Osteocyte (in vitro differentiated cells): ENCODE data around the gene TRPM6. TPM values are rescaled to one million over a fixed set of nuclear protein-coding genes. Genes with fewer than 3 reads are reported as not detected.

Experiments used
- DNase-seq: peaks from one replicate; pipeline ENCODE4 v3.0.0; 2021; ENCODE audit warnings: mixed read lengths; ENCODE audit not compliant: unreplicated experiment; ENCODE audit errors: extremely low spot score
- H3K27ac Mint-ChIP-seq: one replicate; pipeline ENCODE4 v1.8.0; 2021; ENCODE audit warnings: mild to moderate bottlenecking, mixed read lengths; ENCODE audit not compliant: unreplicated experiment
- H3K27me3 Mint-ChIP-seq: one replicate; pipeline ENCODE4 v1.8.0; 2021; ENCODE audit warnings: mixed read lengths; ENCODE audit not compliant: unreplicated experiment
- H3K36me3 Mint-ChIP-seq: one replicate; pipeline ENCODE4 v1.8.0; 2021; ENCODE audit warnings: mixed read lengths; ENCODE audit not compliant: unreplicated experiment
- H3K4me1 Mint-ChIP-seq: one replicate; pipeline ENCODE4 v1.8.0; 2021; ENCODE audit warnings: mixed read lengths; ENCODE audit not compliant: unreplicated experiment
- H3K4me3 Mint-ChIP-seq: one replicate; pipeline ENCODE4 v1.8.0; 2021; ENCODE audit warnings: mild to moderate bottlenecking, moderate library complexity, mixed read lengths; ENCODE audit not compliant: unreplicated experiment
- H3K9me3 Mint-ChIP-seq: one replicate; pipeline ENCODE4 v1.8.0; 2021; ENCODE audit warnings: mixed read lengths; ENCODE audit not compliant: unreplicated experiment
- CTCF ChIP-seq: fragments of 200-600 bp; sonication (generic); IDR thresholded peaks from 2 replicates; pipeline ENCODE4 v1.5.0; 2021; ENCODE audit warnings: antibody characterized with exemption, mild to moderate bottlenecking, moderate library complexity
- total RNA-seq: library from RNA; stranded (reverse); gene quantifications from 2 replicates; pipeline ENCODE4 v1.2.1, GENCODE V29; 2021

TRPM6 gene
- total RNA-seq, 1 donor from 2014 or later = not detected

- Mint-ChIP-seq H3K4me3 (no peak overlapping the region), H3K27ac (no peak overlapping the region), H3K9me3 (no peaks in the 10 kb centered on the region), H3K36me3 (no peaks in the 10 kb centered on the region), H3K27me3 (peaks cover 3% of the 10 kb centered on the region), H3K4me1 (no peaks in the 10 kb centered on the region)
- TF ChIP-seq CTCF = no peak
- DNase-seq = no peak
These were observed 70.4 kb downstream of the TRPM6 start for GRCh38 chr9:74817281-74817810.

GRCh38 chr9:74810200-74810599 is 77.5 kb downstream of the TRPM6 start:
- no peak overlapping the region for H3K27ac Mint-ChIP-seq
- TF ChIP-seq CTCF = no peak
- DNase-seq = no peak
- H3K9me3 Mint-ChIP-seq = no peaks in the 10 kb centered on the region
- no peaks in the 10 kb centered on the region for H3K4me1 Mint-ChIP-seq
- H3K27me3 Mint-ChIP-seq = peaks cover 9% of the 10 kb centered on the region
- no peaks in the 10 kb centered on the region for H3K36me3 Mint-ChIP-seq
- H3K4me3 Mint-ChIP-seq = no peak overlapping the region

- DNase-seq = no peak
- H3K9me3 Mint-ChIP-seq = no peaks in the 10 kb centered on the region
- H3K27ac Mint-ChIP-seq = no peak overlapping the region
- H3K27me3 Mint-ChIP-seq = peaks cover 15% of the 10 kb centered on the region
- H3K4me3 Mint-ChIP-seq = no peak overlapping the region
- TF ChIP-seq CTCF = no peak
- no peaks in the 10 kb centered on the region for H3K36me3 Mint-ChIP-seq
- H3K4me1 Mint-ChIP-seq = no peaks in the 10 kb centered on the region
These were observed 83.7 kb downstream of the TRPM6 start for GRCh38 chr9:74804018-74804385.

GRCh38 chr9:74803376-74804017 is 84.2 kb downstream of the TRPM6 start:
- Mint-ChIP-seq H3K27ac (no peak overlapping the region), H3K4me1 (no peaks in the 10 kb centered on the region), H3K36me3 (no peaks in the 10 kb centered on the region)

More at GRCh38 chr9:74803376-74804017, 84.2 kb downstream of the TRPM6 start:
- DNase-seq = no peak
- Mint-ChIP-seq H3K4me3 (no peak overlapping the region), H3K27me3 (peaks cover 17% of the 10 kb centered on the region), H3K9me3 (no peaks in the 10 kb centered on the region)
- no peak for TF ChIP-seq CTCF
